ENCODE data around the gene C12orf42. TPM values are rescaled to one million over a fixed set of nuclear protein-coding genes. Genes with fewer than 3 reads are reported as not detected.

Gene C12orf42
- total RNA-seq, 4 donors from 2014 or later, result not detected

GRCh38 chr12:103333676-103334075 is 162.1 kb downstream of the C12orf42 start:
- no peak for TF ChIP-seq POLR2A (IDR thresholded peaks at IDR 0.05)
- TF ChIP-seq CTCF (IDR thresholded peaks at IDR 0.05), result no peak
- H3K4me3 ChIP-seq (ENCODE audit: low read depth, poor library complexity, severe bottlenecking), result no peak overlapping the region
- intact Hi-C loops (cut with DNase I; ENCODE audit: low total_unique reads), result no loop called here
- DNase-seq (ENCODE audit: low spot score in 2 of 2), result no peak
- 48 to 68% methylated on average over 1 of the region's 1 CpG for WGBS, 2 donors

- DNase-seq (ENCODE audit: low spot score in 2 of 2), result no peak
- intact Hi-C loops (cut with DNase I; ENCODE audit: low total_unique reads), result no loop called here
- WGBS, 2 donors, result 94 to 95% methylated on average over 4 of the region's 4 CpGs
Measured at GRCh38 chr12:103331643-103332042, 164.1 kb downstream of the C12orf42 start.

GRCh38 chr12:103330672-103331071 is 165.1 kb downstream of the C12orf42 start:
- WGBS, 2 donors, result 91 to 93% methylated on average over 1 of the region's 1 CpG
- intact Hi-C loops (cut with DNase I; ENCODE audit: low total_unique reads), result no loop called here
- no peak for TF ChIP-seq CTCF (IDR thresholded peaks at IDR 0.05)
- no peak for TF ChIP-seq POLR2A (IDR thresholded peaks at IDR 0.05)
- no peak overlapping the region for H3K4me3 ChIP-seq (ENCODE audit: low read depth, poor library complexity, severe bottlenecking)
- no peak for DNase-seq (ENCODE audit: low spot score in 2 of 2)

More at GRCh38 chr12:103331643-103332042, 164.1 kb downstream of the C12orf42 start:
- H3K4me3 ChIP-seq (ENCODE audit: low read depth, poor library complexity, severe bottlenecking), result no peak overlapping the region
- TF ChIP-seq CTCF (IDR thresholded peaks at IDR 0.05), result no peak
- no peak for TF ChIP-seq POLR2A (IDR thresholded peaks at IDR 0.05)

- DNase-seq (ENCODE audit: low spot score in 2 of 2), result no peak
- intact Hi-C loops (cut with DNase I; ENCODE audit: low total_unique reads), result no loop called here
- H3K4me3 ChIP-seq (ENCODE audit: low read depth, poor library complexity, severe bottlenecking), result no peak overlapping the region
- TF ChIP-seq CTCF (IDR thresholded peaks at IDR 0.05), result no peak
- TF ChIP-seq POLR2A (IDR thresholded peaks at IDR 0.05), result no peak
Measured at GRCh38 chr12:103327676-103328075, 168.1 kb downstream of the C12orf42 start.

- TF ChIP-seq POLR2A (IDR thresholded peaks at IDR 0.05), result no peak
- no peak for TF ChIP-seq CTCF (IDR thresholded peaks at IDR 0.05)
- intact Hi-C loops (cut with DNase I; ENCODE audit: low total_unique reads), result no loop called here
- no peak for DNase-seq (ENCODE audit: low spot score in 2 of 2)
- no peak overlapping the region for H3K4me3 ChIP-seq (ENCODE audit: low read depth, poor library complexity, severe bottlenecking)
- 86% methylated on average over 3 of the region's 3 CpGs for WGBS, 2 donors
Measured at GRCh38 chr12:103326190-103326589, 169.6 kb downstream of the C12orf42 start.

- TF ChIP-seq CTCF (IDR thresholded peaks at IDR 0.05) (no peak), POLR2A (IDR thresholded peaks at IDR 0.05) (no peak)
- DNase-seq (ENCODE audit: low spot score in 2 of 2), result no peak
- WGBS, 2 donors, result 58 to 77% methylated on average over 2 of the region's 2 CpGs
- intact Hi-C loops (cut with DNase I; ENCODE audit: low total_unique reads), result no loop called here
- H3K4me3 ChIP-seq (ENCODE audit: low read depth, poor library complexity, severe bottlenecking), result no peak overlapping the region
Measured at GRCh38 chr12:103318566-103318965, 177.2 kb downstream of the C12orf42 start.

Measured in lower leg skin (tissue), 4 donors.